ENCODE data around the gene ACSS3. TPM values are rescaled to one million over a fixed set of nuclear protein-coding genes. Genes with fewer than 3 reads are reported as not detected.

ACSS3 gene
- total RNA-seq, 2 donors from 2014 or later: not detected

DNA sequence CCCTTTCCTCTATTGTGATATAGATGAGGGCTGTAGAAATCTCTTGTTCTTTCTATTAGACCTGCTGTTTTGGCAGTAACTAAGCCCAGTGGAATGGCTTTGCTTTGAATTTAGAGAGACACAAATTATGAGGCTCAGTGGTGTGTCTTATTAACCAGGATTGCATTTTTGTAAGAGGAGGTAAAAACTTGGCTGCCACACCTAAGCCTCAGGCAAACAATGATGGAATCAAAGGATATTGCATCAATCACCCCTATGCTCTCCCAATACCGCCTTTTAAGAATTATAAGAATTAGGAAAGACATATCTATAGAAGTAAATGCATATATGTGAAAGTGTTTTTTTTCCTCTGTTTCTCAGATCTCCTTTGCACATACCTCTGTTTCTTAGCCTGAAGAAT is 63.3 kb downstream of the ACSS3 start:
- ATAC-seq (no peak), DNase-seq (ENCODE audit: low spot score in 2 of 2) (no peak)
- Mint-ChIP-seq H3K27ac (no peak overlapping the region), H3K36me3 (no peaks in the 10 kb centered on the region), H3K9me3 (peaks cover 0 to 10% of the 10 kb centered on the region in 2 donors)

DNA sequence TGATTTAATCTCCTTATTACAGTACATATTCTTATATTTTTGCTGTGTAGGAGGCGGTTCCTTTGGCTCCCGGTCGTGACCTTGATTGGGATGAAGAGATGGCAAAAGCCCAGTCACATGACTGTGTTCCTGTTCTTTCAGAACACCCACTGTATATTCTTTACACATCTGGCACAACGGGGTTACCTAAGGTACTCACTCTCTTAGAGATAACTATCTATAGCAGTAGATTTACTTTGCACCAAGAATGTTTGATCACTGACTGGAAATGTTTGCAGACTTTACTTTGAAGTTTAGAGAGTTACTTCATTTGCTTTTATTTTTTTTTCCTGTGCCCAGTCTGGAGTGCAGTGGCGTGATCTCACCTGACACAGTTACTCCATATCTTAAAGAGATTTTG is 65.2 kb downstream of the ACSS3 start:
- no peak for ATAC-seq
- H3K27ac Mint-ChIP-seq: no peak overlapping the region
- DNase-seq (ENCODE audit: low spot score in 2 of 2): no peak
- no peaks in the 10 kb centered on the region for H3K36me3 Mint-ChIP-seq
- peaks cover 5 to 7% of the 10 kb centered on the region in 2 donors for H3K9me3 Mint-ChIP-seq

DNA sequence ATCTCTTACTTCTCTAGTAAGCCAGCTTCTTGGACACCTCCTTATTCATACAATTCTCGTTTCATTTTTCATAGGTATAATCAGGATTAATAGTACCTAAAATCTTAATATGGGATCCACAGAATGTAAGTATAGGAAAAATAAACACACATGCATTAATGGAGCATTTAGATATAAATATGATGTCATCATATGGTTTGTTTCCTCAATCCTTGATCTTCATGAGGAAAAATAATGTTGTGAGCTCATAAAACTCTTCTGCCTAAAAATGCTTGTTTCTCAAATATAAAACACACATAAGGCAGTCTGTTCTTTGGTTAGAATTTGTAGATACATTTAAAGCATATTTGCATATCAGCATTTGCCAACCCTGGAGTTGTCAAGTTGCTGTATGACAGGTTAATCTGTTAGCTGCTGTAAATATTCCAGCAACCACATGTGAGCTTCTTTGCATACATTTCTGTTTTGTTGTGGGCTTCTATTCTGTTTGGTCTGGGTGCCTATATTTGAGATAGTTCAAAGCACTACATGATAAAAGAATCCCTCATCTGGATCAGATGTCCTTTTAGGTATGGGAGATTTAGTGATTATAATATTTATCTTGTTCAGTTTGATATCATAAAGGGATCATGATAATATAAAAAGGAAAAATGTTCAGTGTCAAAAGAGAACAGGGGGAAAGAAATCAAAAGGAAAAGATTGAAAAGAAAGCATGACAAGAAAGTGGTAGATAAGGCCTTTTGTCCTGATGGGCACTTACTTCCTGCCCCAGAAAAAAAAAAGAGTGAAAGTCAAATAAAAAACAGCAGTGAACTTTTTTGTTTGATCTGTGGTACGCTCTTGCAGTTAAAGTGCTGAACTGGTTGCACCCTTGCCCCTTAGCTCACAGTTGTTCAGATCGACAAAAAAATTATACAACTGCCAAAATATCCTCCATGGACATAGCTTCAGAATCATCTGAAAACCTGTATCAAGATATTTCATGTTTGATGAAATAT is 68.6 kb downstream of the ACSS3 start:
- no peaks in the 10 kb centered on the region for H3K36me3 Mint-ChIP-seq
- DNase-seq (ENCODE audit: low spot score in 2 of 2): no peak
- no peak for ATAC-seq
- H3K9me3 Mint-ChIP-seq: peaks cover 5 to 7% of the 10 kb centered on the region in 2 donors
- no peak overlapping the region for H3K27ac Mint-ChIP-seq

DNA sequence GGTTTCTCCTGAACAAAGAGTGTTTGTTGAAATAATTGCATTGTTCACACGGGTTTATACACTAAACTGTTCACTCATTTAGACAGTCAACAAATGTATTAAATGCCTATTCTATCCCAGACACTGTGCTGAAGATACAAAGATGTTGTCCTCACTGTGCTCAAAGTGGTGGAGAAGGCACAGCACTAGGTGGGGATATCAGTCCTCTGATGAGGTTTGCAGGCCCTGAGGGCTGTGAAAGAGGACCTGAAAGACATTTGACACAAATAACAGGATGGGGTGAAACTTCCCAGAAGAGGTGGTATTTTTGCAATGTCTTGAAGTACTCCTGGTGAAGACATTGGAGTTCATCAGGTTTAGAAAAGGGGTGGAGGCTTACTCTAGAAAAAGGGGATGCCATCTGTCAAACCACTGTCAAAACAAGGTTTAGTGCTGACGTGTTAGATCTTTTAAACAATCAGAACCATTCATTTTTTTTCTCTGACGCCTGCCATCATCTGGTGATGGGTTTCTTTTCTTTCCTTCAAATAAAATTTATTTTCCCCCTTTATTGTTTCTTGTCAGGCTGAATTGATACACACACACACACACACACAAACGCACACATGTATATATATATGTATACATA is 69.5 kb downstream of the ACSS3 start:
- ATAC-seq (no peak), DNase-seq (ENCODE audit: low spot score in 2 of 2) (no peak)
- no peaks in the 10 kb centered on the region for H3K36me3 Mint-ChIP-seq

DNA sequence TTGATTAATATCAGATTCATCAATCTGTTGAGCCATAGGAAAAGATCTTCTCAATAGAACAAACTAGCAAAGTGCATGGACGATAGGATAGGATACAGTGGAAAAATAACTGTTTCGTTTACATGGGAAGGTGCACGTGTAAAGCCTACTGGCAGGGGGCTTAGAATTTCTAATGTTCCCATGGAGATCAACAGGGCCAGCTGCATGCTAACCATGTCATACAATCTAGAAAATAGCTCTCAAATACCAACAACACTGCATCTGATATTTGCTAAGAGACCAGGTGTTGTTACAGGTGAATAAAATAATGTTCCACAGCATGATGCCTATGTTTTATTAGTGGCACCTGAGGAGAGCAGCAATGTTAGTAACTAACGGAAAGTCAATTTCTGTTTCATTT is 72.5 kb downstream of the ACSS3 start:
- Mint-ChIP-seq H3K36me3 (no peaks in the 10 kb centered on the region), H3K27ac (no peak overlapping the region), H3K9me3 (peaks cover 2 to 7% of the 10 kb centered on the region in 2 donors)
- DNase-seq (ENCODE audit: low spot score in 2 of 2): no peak
- no peak for ATAC-seq

More for the DNA sequence above, 69.5 kb downstream of the ACSS3 start:
- Mint-ChIP-seq H3K27ac (no peak overlapping the region), H3K9me3 (peaks cover 5 to 7% of the 10 kb centered on the region in 2 donors)

DNA sequence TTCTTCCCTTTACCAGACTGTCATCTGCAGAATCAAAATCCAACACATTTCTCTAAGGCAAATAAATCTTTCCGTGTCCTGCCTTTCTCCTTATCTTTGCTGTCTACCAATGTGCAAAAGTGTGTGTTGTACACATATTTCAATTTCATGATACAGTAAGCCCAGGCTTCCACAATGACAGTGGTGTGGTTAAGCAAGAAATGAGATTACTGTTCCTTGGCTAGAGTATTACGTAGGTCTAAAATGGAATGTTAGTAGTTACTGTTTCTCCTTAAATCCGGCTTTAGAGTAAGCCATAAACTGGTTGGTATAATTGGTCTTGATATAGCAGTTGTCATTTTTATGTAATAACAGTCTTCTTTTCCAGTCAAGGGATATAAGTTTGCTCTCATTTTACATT is 82.0 kb downstream of the ACSS3 start:
- no peak overlapping the region for H3K27ac Mint-ChIP-seq
- DNase-seq (ENCODE audit: low spot score in 2 of 2) (no peak), ATAC-seq (no peak)
- peaks cover 8 to 10% of the 10 kb centered on the region in 2 donors for H3K9me3 Mint-ChIP-seq
- H3K36me3 Mint-ChIP-seq: no peaks in the 10 kb centered on the region

DNA sequence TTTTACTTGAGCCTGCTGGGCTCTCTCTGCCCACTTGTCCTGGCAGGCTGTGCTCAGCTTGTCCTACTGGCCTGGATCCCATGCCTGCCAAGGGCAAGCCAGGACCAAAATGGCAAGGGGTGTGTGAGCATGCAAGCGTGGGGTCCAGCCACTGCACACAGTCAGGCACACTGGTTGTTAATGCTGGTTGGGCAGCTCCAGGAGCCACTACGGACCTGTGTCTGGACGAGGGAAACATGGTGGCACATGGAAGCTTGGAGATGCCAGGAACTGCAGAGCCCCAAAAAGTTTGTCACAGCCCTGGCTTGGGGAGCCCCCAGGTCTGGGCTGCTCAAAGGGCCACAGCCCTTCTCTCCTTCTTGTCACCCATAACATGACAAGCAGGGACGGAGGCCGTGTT is 83.8 kb downstream of the ACSS3 start:
- no peak for DNase-seq (ENCODE audit: low spot score in 2 of 2)
- no peak for ATAC-seq
- no peaks in the 10 kb centered on the region for H3K36me3 Mint-ChIP-seq
- no peak overlapping the region for H3K27ac Mint-ChIP-seq
- peaks cover 10 to 14% of the 10 kb centered on the region in 2 donors for H3K9me3 Mint-ChIP-seq

DNA sequence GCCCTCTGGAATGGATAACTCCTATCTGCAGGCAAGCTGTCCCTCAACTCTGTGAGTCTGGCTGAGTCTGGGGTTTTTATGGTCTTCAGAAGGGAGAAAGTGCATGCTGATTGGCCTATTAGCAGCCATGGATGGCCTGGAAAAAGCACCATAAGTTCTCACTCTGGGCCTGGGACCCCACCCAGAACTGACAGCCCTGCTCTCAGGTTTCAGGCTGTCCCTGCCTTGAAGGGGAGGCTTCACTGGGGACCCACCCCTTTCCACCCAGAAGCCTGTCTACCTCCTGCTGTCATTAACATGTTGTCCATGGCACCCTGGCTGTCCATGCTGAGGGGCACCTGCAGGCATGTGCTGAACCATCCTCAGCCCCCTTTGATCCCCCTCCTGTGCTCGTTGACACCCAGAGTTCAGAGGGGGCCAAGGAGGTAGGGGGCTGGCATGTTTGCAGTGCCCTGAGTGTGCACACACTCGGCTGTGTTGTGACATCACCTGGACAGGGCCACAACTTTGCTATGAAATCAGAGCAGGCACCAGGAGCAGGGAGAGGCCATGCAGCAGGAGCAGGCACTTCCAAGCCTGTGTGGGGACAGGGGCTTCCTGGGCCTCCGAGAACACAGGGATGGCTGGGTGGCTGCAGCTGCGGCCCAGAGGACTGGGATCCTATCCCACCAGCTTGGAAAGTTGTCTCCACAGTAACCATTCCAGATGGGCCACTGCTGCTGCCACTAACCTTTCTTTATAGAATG is 84.7 kb downstream of the ACSS3 start:
- peaks cover 10 to 14% of the 10 kb centered on the region in 2 donors for H3K9me3 Mint-ChIP-seq
- ATAC-seq (no peak), DNase-seq (ENCODE audit: low spot score in 2 of 2) (no peak)
- no peaks in the 10 kb centered on the region for H3K36me3 Mint-ChIP-seq
- H3K27ac Mint-ChIP-seq: no peak overlapping the region

DNA sequence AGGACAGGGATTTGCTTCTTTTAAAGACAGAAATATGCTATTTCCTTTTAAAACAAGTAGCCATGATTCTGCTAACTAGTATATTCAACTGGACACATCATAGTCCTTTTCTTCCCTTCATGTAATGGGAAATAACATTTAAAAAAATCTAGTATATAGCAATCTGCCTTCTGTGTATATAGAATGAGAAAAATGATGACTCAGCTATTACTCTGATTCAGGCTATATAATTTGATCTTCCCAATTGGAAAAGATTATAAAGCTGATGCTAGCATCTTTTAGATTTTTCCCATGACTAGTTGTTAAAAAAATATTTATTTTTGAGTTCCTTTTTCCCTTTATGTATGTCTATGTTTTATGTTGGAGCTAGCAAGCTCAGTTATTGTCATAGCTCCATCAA is 86.9 kb downstream of the ACSS3 start:
- ATAC-seq (no peak), DNase-seq (ENCODE audit: low spot score in 2 of 2) (no peak)
- H3K36me3 Mint-ChIP-seq: no peaks in the 10 kb centered on the region
- peaks cover 2 to 9% of the 10 kb centered on the region in 2 donors for H3K9me3 Mint-ChIP-seq
- no peak overlapping the region for H3K27ac Mint-ChIP-seq

DNA sequence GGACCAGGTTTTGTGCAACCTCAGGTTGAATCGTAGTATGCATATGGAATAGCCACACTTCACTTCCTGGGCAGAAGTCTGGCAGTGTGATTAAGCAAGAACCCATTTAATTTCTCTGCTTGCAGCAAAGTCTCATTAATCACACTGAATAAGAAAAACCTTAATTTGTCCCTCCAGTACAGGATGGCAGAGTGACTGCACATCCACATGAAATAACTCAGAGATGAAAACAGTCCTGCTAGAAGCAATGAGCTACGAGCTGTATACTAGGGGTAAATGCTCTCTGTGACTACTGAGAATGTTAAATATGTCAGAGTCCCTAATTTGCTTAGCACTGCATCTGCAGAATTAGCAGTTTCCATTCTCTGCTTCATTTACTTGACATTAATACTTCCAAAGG is 88.9 kb downstream of the ACSS3 start:
- no peak for DNase-seq (ENCODE audit: low spot score in 2 of 2)
- H3K9me3 Mint-ChIP-seq: peaks cover 0 to 9% of the 10 kb centered on the region in 2 donors
- H3K27ac Mint-ChIP-seq: no peak overlapping the region
- ATAC-seq: no peak
- no peaks in the 10 kb centered on the region for H3K36me3 Mint-ChIP-seq

DNA sequence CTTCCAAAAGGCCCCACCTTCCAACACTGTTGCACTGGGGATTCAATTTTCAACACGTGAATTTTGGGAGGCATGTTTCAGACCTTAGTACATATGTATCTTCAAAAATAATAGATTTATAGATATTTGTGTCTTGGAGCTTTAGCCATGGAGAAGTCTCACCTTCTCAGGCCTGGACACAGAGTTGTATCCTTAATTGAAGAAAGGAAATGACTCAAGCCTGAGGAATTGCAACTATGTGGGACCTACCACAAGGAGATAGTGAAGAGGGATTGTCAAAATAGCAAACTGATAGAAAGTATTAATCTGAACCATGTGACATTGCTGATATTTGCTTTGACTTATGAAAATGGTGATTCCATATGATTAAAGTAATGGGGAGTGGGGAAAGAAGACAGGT is 89.8 kb downstream of the ACSS3 start:
- Mint-ChIP-seq H3K9me3 (peaks cover 0 to 9% of the 10 kb centered on the region in 2 donors), H3K36me3 (no peaks in the 10 kb centered on the region), H3K27ac (no peak overlapping the region)
- ATAC-seq (no peak), DNase-seq (ENCODE audit: low spot score in 2 of 2) (no peak)

DNA sequence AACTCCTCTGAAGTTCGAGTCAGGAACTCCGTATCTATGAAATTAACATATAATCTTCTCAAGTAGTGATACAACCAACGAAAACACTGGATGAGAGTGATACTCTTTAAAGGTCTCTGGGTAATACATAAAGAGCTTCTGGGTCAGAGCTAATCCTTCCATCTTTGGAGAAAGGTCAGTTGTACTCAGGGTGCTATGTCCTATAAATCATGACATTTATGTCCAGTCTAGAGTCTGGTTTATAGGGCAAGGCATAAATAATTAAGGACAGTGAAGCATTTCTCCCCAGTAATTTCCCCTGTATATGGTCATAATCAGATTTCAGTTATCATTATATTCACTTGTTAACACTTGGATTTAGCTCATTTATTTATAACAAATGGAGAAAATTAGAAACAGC is 90.6 kb downstream of the ACSS3 start:
- ATAC-seq (no peak), DNase-seq (ENCODE audit: low spot score in 2 of 2) (no peak)
- Mint-ChIP-seq H3K27ac (no peak overlapping the region), H3K36me3 (no peaks in the 10 kb centered on the region), H3K9me3 (peaks cover 0 to 7% of the 10 kb centered on the region in 2 donors)

DNA sequence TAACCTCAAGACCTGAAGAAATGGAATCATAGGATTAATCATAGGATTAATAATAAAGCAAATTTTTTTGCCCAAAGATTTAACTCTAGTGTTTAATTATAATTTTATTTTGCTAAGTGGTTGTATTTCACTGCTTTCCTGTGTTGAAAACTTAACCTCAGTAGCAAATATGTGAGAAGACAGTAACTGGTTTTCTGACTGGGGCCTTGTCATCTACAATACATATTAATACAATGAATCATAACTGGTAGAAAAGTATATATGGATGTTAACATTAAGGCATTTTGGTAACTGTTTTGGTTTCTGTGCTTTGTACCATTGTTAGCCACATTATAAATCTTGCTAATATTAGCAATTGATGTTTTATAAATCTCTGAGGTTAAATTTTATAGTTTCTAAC is 92.2 kb downstream of the ACSS3 start:
- Mint-ChIP-seq H3K36me3 (no peaks in the 10 kb centered on the region), H3K27ac (no peak overlapping the region), H3K9me3 (peaks cover 0 to 6% of the 10 kb centered on the region in 2 donors)
- no peak for DNase-seq (ENCODE audit: low spot score in 2 of 2)
- ATAC-seq: no peak

DNA sequence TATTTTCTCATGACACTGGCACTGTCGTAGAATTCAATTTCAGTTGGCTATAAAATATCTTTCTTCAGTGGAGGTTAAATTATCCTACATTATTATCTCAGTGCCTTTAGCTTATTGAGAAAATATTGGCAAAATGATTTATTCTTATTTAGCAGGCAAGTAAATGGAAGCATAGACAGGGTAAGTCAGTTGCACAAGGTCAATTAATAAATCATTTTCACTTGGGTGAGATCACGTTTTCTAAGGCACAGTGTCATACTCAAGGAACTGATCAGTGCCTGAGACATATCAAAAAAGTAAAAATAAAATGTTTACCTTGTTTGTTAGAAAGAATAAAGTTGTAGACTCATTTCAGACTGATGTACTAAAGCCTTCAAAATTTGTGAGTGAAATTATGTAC is 95.0 kb downstream of the ACSS3 start:
- Mint-ChIP-seq H3K9me3 (peaks cover 5% of the 10 kb centered on the region in 2 donors), H3K27ac (no peak overlapping the region), H3K36me3 (peaks cover 0 to 6% of the 10 kb centered on the region in 2 donors)
- ATAC-seq (no peak), DNase-seq (ENCODE audit: low spot score in 2 of 2) (no peak)

DNA sequence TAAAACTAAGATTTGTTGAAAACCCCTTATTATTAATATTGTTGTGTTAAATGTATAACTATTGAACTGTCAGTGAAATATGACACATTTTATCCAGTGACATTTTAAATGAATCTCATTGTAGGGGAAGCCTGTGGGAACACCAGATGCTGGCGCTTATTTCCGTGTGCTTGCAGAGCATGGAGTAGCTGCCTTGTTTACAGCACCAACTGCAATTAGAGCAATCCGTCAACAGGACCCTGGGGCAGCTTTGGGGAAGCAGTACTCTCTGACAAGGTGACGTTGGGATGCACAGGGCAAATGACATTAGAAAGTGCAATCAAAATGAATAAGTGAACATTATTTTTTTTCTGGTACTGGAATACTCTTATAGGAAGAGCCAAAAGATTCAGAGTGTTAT is 96.8 kb downstream of the ACSS3 start:
- Mint-ChIP-seq H3K9me3 (peaks cover 5% of the 10 kb centered on the region in 2 donors), H3K36me3 (peaks cover 0 to 6% of the 10 kb centered on the region in 2 donors), H3K27ac (no peak overlapping the region)
- ATAC-seq (no peak), DNase-seq (ENCODE audit: low spot score in 2 of 2) (no peak)

DNA sequence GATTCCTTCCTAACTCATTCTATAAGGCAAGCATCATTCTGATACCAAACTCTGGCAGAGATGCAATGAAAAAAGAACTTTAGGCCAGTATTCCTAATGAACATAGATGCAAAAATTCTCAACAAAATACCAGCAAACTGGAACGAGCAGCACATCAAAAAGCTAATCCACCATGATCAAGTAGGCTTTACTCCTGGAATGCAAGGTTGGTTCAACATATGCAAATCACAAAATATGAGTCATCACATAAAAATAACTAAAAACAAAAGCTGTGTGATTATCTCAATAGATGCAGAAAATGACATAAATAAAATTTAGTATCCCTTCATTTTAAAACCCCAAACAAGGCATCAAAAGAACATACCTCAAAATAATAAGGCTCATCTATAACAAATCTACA is 98.9 kb downstream of the ACSS3 start:
- H3K27ac Mint-ChIP-seq: no peak overlapping the region
- H3K9me3 Mint-ChIP-seq: peaks cover 5 to 12% of the 10 kb centered on the region in 2 donors
- ATAC-seq (no peak), DNase-seq (ENCODE audit: low spot score in 2 of 2) (no peak)
- peaks cover 0 to 6% of the 10 kb centered on the region in 2 donors for H3K36me3 Mint-ChIP-seq

DNA sequence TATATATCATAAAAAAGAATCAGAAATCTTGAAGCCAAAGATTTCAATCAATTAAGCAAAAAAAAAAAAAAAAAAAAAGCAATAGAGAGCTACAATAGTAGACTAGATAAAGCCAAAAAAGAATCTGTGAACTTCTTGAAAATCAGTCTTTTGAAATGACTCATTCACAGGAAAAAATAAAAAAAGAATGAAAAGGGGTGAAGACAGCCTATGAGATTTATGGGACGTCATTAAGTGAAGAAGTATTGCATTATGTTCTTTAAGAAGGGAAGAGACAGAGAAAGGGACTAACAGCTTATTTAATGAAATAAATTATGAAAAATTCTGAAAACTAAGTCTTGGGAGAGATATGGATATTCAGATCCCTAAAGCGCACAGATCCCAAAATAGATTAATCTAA is 103.8 kb downstream of the ACSS3 start:
- no peak for ATAC-seq
- Mint-ChIP-seq H3K36me3 (no peaks in the 10 kb centered on the region), H3K27ac (no peak overlapping the region), H3K9me3 (peaks cover 6 to 18% of the 10 kb centered on the region in 2 donors)
- DNase-seq (ENCODE audit: low spot score in 2 of 2): no peak
